Smooth muscle cell of the coronary artery (primary cell): ENCODE results near the gene OR12D2. TPM values are rescaled to one million over a fixed set of nuclear protein-coding genes. Genes with fewer than 3 reads are reported as not detected.

ENCODE experiments used
- total RNA-seq: library from RNA; depleted of rRNA; stranded (reverse); fragments of >200 nt; gene quantifications from 2 replicates; pipeline ENCODE4 v1.2.3, GENCODE V29; 2014; ENCODE audit warnings: low replicate concordance

OR12D2 gene
- total RNA-seq: not detected in 2 replicates

GRCh38 chr6:29395331-29395730 lies at the start of gene OR12D2:
OR12D2 (plus strand) TSS chr6:29395631; CDS start chr6:29396700, 1,069 bp downstream.

GRCh38 chr6:29368765-29369164 lies 26.7 kb upstream of the OR12D2 start, which contains the start of gene OR5V1:
OR5V1 (minus strand) TSS chr6:29368865; CDS start chr6:29356195, 12,670 bp downstream.

GRCh38 chr6:29375191-29375590 lies 20.2 kb upstream of the OR12D2 start, which contains the start of gene OR12D3:
OR12D3 (minus strand) TSS chr6:29375291; CDS start chr6:29375287, 4 bp downstream.

GRCh38 chr6:29414588-29414987 lies 19.2 kb downstream of the OR12D2 start, which contains the start of gene OR12D1:
OR12D1 (plus strand) TSS chr6:29414928.

GRCh38 chr6:29439006-29439405 lies 43.6 kb downstream of the OR12D2 start, which contains the start of gene OR10C1:
OR10C1 (plus strand) TSS chr6:29439306; CDS start chr6:29440016, 710 bp downstream.

Other genes starting within 250 kb of the OR12D2 start
- gene OR2J2, start 224.7 kb upstream of the OR12D2 start, total RNA-seq: not detected in 2 replicates
- gene OR14J1, start 93.9 kb upstream of the OR12D2 start, total RNA-seq: not detected in 2 replicates
- gene OR5V1, start 26.8 kb upstream of the OR12D2 start, total RNA-seq: not detected in 2 replicates
- gene OR12D3, start 20.3 kb upstream of the OR12D2 start, total RNA-seq: not detected in 2 replicates
- not detected in 2 replicates for gene OR12D1, start 19.3 kb downstream of the OR12D2 start, total RNA-seq
- gene OR10C1, start 43.7 kb downstream of the OR12D2 start, total RNA-seq: not detected in 2 replicates
- not detected in 2 replicates for gene OR11A1, start 61.4 kb downstream of the OR12D2 start, total RNA-seq
- not detected in 2 replicates for gene OR2H1, start 61.5 kb downstream of the OR12D2 start, total RNA-seq
- not detected in 2 replicates for gene MAS1L, start 92.3 kb downstream of the OR12D2 start, total RNA-seq
- gene UBD, start 164.1 kb downstream of the OR12D2 start, total RNA-seq: not detected in 2 replicates
- gene OR2H2, start 189.5 kb downstream of the OR12D2 start, total RNA-seq: not detected in 2 replicates
- 7.3 and 8.8 TPM in 2 replicates for gene GABBR1, start 237.6 kb downstream of the OR12D2 start, total RNA-seq